Activated naive CD8-positive, alpha-beta T cell treated with anti-CD3 and anti-CD28 coated beads for 36 hours (primary cell): ENCODE data around the gene MSRB1. TPM values are rescaled to one million over a fixed set of nuclear protein-coding genes. Genes with fewer than 3 reads are reported as not detected.
"Not testable (repeated sequence)": the region's sequence is repeated elsewhere in the genome, so short reads cannot be mapped to it uniquely, and the experiment has no call there.

Experiments
- DNase-seq: peaks from one replicate; pipeline ENCODE4 v3.0.0; 2021
- H3K27ac Mint-ChIP-seq: one replicate; pipeline ENCODE4 v1.8.0; 2022; ENCODE audit warnings: mild to moderate bottlenecking, moderate library complexity, mixed read lengths
- H3K27me3 Mint-ChIP-seq: one replicate; pipeline ENCODE4 v1.8.0; 2022; ENCODE audit warnings: mild to moderate bottlenecking, mixed read lengths
- H3K36me3 Mint-ChIP-seq: one replicate; pipeline ENCODE4 v1.8.0; 2021; ENCODE audit warnings: mild to moderate bottlenecking, mixed read lengths
- H3K4me1 Mint-ChIP-seq: one replicate; pipeline ENCODE4 v1.8.0; 2021; ENCODE audit warnings: mixed read lengths
- H3K4me3 Mint-ChIP-seq: one replicate; pipeline ENCODE4 v1.8.0; 2022; ENCODE audit warnings: mild to moderate bottlenecking, moderate library complexity, mixed read lengths
- H3K9me3 Mint-ChIP-seq: one replicate; pipeline ENCODE4 v1.8.0; 2022; ENCODE audit warnings: mixed read lengths
- total RNA-seq, 2 experiments: library from RNA; stranded (reverse); gene quantifications; one replicate each; pipeline ENCODE4 v1.2.3, GENCODE V29; 2021

Gene MSRB1
- total RNA-seq, 2 experiments from 2014 or later: 21.3 to 22.4 TPM

DNA sequence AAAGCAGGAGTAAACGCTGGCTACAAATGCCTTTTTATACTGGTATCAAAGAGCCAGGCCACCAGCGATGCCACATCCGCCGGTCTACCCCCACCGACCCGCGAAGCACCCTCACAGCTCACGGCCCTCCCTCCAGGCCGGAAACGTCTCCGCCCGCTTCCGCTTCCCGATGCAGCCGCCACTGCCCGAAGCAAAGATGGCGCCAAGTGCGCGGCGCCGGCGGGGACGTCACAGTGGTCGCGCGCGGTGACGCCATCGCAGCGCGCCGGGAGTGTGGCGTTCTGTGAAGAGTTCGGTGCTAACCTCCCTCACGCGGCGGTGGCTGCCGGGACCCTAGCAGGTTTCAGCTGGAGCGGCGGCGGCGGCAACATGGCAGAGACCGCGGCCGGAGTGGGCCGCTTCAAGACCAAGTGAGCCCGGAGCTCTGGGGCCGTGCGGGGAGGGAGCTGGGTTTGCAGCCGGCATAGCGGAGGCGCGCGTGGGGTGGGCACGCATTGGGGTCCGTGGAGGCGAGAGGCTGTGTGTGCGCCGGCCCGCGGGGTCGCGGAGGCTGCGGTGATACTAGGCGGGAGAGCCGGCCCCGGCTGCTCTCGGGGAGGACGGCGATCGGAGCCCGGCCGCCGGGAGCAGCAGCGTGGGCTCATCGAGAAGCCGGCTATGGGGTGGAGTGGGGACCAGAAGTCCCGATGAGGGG is 28.9 kb upstream of the MSRB1 start, which contains the start of gene TBL3:
Gene TBL3, plus strand, starts transcription at position 258 of the 694 bp plus-strand sequence. Its CDS starts 112 bp downstream, at position 370.
- peak within 1 kb of the TSS; percentile 92 for H3K27ac Mint-ChIP-seq
- no peaks in the 10 kb centered on the region for H3K9me3 Mint-ChIP-seq
- H3K4me3 Mint-ChIP-seq: peak within 1 kb of the TSS; percentile 88
- H3K36me3 Mint-ChIP-seq: peaks cover 28% of the 10 kb centered on the region
- peaks cover 17% of the 10 kb centered on the region for H3K4me1 Mint-ChIP-seq
- H3K27me3 Mint-ChIP-seq: no peaks in the 10 kb centered on the region
- peak; percentile 98 for DNase-seq

DNA sequence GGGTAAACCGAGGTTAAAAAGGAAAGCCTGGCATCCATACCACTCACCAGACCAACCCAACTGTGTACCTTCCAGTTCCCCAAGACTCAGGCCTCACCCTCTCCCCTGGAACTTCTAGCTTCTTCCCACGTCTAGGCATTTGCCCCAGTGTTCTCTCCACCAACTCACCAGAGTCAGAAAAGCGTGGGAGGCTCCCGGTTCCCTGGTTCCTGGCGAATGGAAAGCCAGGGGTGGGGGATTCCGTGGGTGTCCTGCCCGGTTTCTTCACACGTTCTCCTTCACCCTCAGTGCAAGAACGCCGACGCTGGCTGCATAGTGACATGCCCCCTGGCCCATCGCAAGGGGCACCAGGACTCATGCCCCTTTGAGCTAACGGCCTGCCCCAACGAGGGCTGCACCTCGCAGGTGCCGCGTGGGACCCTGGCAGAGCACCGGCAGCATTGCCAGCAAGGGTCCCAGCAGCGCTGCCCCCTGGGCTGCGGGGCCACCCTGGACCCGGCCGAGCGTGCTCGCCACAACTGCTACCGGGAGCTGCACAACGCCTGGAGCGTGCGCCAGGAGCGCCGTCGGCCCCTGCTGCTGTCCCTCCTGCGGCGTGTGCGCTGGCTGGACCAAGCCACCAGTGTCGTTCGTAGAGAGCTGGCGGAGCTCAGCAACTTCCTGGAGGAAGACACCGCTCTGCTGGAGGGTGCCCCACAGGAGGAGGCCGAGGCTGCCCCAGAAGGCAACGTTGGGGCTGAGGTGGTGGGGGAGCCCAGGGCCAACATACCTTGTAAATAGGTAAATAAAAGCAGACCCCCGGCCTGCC is 25.4 kb upstream of the MSRB1 start:
- peaks cover 25% of the 10 kb centered on the region for H3K4me1 Mint-ChIP-seq
- DNase-seq: no peak
- no peak overlapping the region for H3K4me3 Mint-ChIP-seq
- H3K9me3 Mint-ChIP-seq: no peaks in the 10 kb centered on the region
- H3K27ac Mint-ChIP-seq: no peak overlapping the region
- H3K36me3 Mint-ChIP-seq: peaks cover 35% of the 10 kb centered on the region
- peaks cover 8% of the 10 kb centered on the region for H3K27me3 Mint-ChIP-seq

DNA sequence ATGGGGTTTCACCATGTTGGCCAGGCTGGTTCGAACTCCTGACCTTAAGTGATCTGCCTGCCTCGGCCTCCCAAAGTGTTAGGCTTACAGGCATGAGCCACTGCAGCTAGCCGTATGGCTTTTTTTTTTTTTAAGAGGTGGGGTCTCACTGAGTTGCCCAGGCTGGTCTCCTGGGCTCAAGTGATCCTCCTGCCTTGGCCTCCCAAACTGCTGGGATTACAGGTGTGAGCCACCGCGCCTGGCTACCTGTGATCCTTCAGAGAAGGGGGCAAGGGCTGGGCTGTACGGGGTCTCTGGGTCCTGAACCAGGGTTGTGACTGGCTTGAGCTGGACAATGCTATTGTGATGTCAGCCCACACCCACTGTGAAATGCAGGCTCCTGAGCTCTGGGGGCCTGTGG is 23.5 kb upstream of the MSRB1 start, which contains the start of gene RNF151:
Gene RNF151, plus strand, starts transcription at position 397 of the 400 bp plus-strand sequence. CDS start 26 bp downstream, outside the sequence.
- Mint-ChIP-seq H3K36me3 (peaks cover 40% of the 10 kb centered on the region), H3K27ac (peak within 1 kb of the TSS; percentile 89), H3K4me3 (peak within 1 kb of the TSS; percentile 96), H3K9me3 (no peaks in the 10 kb centered on the region), H3K4me1 (peaks cover 29% of the 10 kb centered on the region), H3K27me3 (peaks cover 13% of the 10 kb centered on the region)
- DNase-seq: no peak

DNA sequence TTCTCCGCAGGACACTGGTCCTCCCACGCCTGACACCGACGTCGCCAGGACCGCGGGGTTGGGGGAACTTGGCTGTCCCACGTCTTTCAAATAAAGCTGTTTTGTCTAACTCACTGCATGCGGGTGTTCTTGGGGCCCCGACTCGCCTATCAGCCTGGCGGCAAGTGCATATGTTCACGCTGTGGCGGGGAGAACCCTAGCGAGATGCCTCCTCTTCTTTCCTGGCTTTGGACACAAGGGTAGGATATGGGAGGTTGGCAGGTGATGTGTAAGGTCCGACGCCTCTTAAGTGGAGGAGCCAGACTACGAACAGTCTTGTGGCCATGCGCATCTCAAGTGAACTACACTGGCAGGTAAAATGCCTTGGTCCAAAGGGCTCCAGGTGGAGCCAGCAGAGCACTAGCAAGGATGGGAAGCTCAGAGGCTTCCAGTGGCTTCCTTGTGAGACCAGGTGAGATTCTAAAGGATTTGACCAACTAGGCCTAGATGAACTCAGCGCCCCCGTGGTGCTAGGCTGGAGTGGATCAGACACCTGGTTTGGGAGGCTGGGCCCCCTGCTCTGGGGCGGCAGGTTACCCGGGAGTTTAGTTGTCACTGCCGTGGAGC is 22.5 kb upstream of the MSRB1 start:
- Mint-ChIP-seq H3K4me1 (peaks cover 34% of the 10 kb centered on the region), H3K9me3 (no peaks in the 10 kb centered on the region), H3K27me3 (peaks cover 20% of the 10 kb centered on the region), H3K27ac (peak overlapping the region; percentile 89), H3K36me3 (peaks cover 49% of the 10 kb centered on the region), H3K4me3 (peak overlapping the region; percentile 96)
- DNase-seq: no peak

DNA sequence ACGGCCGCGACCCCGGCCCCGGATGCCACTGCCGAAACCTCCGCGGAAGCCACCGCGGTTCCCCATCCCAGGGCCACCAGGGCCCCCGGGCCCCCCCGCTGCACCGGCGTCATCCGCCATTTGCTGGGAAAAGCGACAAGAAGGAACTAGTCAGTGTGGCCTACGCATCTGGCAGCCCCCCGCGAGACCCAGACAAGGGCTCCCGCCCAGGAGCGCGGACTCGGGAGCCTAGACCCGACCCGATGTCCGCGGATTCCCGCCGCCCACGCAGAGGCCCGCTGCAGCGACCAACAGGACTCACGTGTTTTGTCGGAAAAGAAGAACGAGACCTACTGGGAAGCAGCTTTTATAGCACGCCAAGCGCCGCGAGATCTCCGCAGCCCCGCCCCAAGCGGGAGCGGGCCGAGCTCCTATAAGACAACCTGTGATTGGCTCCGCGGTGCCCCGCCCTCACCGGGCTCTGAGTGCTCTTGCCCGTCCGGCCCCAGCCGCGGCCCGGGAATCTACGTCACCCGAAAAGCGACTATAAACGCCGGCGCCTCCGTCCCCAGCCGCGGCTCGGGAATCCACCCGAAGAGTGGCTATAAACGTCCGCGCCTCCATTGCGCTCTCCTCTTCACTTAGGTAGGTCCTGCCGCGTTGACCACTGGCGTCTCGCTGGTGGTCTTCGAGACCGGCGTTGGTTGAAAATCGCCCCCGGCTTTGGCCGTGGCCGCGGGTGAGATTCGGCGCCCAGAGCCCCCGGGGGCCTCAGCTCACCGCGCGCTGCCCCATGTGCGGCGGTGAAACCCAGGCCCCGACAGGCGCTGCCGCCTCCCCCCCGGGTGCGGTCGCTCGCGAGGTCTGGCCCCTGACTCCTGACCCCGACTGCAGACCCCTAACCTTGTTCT is 21.8 kb upstream of the MSRB1 start, which contains the start of gene RPS2:
Gene RPS2, minus strand, starts transcription at position 321 of the 890 bp plus-strand sequence. Its CDS starts 201 bp downstream, at position 120.
- Mint-ChIP-seq H3K9me3 (no peaks in the 10 kb centered on the region), H3K27ac (peak within 1 kb of the TSS; percentile 89), H3K4me3 (peak within 1 kb of the TSS; percentile 96), H3K27me3 (peaks cover 24% of the 10 kb centered on the region), H3K36me3 (peaks cover 56% of the 10 kb centered on the region), H3K4me1 (peaks cover 39% of the 10 kb centered on the region)
- peak; percentile 100 for DNase-seq

DNA sequence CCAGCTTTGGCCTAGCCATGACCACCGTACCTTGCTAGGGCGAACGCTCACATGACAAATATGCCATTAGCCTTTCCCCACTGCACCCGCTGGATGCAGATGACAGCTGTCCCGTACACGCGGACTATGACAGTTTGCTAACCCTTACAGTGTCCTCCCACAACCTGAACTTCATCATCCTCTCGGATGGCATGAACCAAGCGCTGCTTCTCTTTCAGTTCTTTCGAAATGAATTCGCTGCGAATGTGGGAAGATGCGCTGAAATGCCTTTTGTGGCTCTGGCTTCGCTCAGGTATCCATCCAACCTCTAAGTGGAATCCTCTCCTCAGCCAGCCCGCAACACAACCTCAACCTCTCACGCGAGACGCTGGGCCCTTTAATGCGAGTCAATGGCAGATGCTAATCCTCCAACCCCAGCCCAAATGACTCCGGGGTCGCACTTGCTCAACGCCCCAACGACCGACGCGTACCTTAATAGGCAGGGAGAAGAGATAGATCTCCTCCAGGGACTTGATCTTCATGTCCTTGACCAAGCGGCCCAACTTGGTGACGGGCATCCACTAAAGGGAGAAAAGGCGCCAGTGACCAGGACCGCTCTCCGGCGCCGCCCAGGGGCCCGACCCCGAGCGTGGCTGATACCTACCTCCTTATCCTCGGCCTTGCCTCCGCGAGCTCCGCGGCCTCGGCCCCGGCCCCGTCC is 21.0 kb upstream of the MSRB1 start:
- Mint-ChIP-seq H3K4me1 (peaks cover 42% of the 10 kb centered on the region), H3K4me3 (peak overlapping the region; percentile 96), H3K27ac (peak overlapping the region; percentile 89), H3K27me3 (peaks cover 24% of the 10 kb centered on the region), H3K36me3 (peaks cover 57% of the 10 kb centered on the region), H3K9me3 (no peaks in the 10 kb centered on the region)
- no peak for DNase-seq

DNA sequence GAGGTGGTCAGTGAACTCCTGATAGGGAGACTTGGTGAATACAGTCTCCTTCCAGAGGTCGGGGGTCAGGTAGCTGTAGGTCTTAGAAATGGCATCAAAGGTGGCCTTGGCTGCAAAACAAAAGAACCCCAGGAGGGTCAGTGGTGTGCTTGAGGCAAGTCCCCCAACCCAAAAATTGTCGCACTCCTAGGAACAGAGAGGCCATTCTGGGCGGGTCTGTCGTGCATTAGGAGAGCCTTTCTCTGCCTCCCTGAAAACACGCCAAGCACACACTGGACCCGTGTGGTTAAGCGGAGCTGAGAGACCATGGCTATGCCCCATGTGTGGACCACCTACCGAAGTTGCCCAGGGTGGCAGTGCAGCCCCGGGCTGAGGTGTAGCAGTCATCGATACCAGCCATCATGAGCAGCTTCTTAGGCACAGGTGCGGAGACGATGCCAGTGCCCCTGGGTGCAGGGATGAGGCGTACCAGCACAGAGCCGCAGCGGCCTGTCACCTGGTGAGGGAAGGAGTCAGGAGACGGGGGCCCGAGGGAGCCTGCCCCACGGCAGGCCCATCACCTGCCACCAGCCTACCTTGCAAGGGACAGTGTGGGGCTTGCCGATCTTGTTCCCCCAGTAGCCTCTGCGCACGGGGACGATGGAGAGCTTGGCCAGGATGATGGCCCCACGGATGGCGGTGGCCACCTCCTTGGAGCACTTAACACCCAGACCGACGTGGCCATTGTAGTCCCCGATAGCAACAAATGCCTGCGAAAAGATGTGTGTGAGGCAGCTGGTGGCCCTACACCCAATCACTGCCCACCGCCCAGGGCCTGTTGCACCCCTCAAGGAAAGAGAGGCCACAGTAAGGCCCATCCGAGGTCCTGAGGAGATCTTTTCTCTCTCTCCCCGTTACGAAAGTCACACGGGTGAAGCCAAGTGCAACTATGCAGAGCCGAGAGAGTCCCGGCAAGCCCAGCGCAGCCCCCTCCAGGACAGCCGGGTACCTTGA is 19.5 kb upstream of the MSRB1 start:
- Mint-ChIP-seq H3K4me1 (peaks cover 43% of the 10 kb centered on the region), H3K4me3 (peak overlapping the region; percentile 96), H3K27me3 (peaks cover 25% of the 10 kb centered on the region), H3K27ac (peak overlapping the region; percentile 89), H3K36me3 (peaks cover 57% of the 10 kb centered on the region)
- not testable (repeated sequence) for DNase-seq, H3K9me3 Mint-ChIP-seq

DNA sequence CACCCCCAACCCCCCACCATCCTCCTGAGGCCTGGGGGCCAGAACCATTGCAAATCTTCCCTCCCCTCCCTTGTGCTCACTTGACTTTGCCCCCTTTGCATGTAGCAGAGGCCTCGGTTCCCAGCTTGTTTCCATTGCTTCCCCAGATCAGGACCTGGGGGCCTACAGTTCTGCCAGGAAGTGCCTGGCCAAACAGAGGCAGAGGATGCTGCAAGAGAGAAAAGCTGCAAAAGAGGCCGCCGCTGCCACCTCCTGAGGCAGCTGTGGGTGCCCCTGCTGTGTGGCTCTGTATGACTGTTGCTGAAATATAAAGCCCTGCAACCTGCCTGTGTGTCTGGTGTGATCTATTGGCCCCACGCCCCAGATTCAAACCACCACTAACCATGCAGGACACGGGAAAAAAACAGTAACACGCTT is 18.7 kb upstream of the MSRB1 start:
- Mint-ChIP-seq H3K27me3 (peaks cover 27% of the 10 kb centered on the region), H3K27ac (peak overlapping the region; percentile 89), H3K4me1 (peaks cover 42% of the 10 kb centered on the region), H3K4me3 (peak overlapping the region; percentile 96), H3K36me3 (peaks cover 57% of the 10 kb centered on the region), H3K9me3 (no peaks in the 10 kb centered on the region)
- DNase-seq: no peak

DNA sequence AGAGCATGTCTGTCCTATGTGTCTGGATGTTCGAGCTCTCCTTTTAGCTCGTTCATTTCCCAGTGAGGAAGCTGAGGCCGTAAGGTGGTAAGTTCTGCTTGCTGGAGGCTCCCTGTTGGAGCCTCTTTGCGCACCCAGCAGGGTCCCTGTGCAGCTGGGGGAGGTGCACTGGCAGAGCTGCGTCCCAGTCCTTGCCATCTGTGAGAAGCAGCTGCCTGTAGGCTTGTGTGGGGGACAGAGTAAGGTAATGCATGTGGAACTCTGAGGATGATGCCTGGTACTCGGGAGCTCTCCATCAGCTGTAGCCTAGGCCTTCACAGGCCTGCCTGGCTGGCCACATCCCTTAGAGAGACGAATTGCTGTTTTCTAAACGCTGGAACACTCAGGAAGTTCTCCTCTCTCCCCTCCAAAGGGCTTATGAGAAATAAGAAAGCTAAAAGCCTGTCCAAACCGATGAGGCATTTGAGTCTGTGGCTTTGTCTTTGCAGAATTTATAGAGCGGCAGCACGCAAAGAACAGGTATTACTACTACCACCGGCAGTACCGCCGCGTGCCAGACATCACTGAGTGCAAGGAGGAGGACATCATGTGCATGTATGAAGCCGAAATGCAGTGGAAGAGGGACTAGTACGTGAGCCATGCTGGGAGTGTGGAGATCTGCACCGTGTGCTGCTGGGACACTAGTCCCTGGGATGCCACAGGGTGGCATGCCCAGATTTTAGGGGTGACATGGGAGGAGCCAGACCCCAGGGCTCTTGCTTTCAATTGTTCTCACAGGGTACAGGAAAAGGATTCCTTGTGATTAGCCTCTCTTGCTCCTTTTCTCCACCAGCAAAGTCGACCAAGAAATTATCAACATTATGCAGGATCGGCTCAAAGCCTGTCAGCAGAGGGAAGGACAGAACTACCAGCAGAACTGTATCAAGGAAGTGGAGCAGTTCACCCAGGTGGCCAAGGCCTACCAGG is 17.9 kb upstream of the MSRB1 start:
- Mint-ChIP-seq H3K4me1 (peaks cover 42% of the 10 kb centered on the region), H3K27ac (peak overlapping the region; percentile 90), H3K27me3 (peaks cover 27% of the 10 kb centered on the region), H3K36me3 (peaks cover 56% of the 10 kb centered on the region), H3K9me3 (no peaks in the 10 kb centered on the region), H3K4me3 (peak overlapping the region; percentile 92)
- DNase-seq: peak; percentile 49

DNA sequence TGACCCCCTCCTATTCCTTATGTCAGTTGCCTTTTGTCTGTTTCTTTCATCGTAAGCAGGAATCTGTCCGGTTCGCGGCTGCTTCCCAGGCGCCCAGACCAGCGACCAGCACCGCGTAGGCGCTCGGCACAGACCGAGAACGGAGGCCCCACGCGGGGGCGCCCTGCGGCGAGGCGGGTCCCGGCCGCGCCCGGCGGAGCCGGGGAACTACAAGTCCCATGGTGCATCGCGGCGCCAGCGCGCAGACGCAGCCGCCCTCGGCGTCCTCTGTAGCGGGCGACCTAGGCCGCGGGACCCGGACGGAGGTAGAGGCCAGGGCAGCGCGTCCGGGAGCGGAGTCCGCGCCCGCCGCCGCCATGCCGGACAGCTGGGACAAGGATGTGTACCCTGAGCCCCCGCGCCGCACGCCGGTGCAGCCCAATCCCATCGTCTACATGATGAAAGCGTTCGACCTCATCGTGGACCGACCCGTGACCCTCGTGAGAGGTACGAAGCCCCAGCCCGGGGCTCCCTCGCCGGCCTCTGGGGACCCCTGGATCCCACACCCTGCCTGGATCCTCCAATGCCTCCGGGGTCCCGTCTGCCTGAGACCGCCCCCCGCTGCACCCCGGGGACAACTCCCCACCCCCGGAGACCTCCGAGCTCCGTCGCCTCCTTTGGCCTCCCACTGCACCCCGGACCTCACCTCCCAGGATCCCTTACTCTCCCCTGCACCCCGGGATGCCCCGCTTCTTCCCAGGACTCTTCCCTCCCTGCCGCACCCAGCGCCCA is 16.5 kb upstream of the MSRB1 start, which contains the start of gene NDUFB10:
Gene NDUFB10, plus strand, starts transcription at position 270 of the 771 bp plus-strand sequence. Its CDS starts 87 bp downstream, at position 357.
- peak; percentile 94 for DNase-seq
- Mint-ChIP-seq H3K27ac (peak within 1 kb of the TSS; percentile 90), H3K9me3 (no peaks in the 10 kb centered on the region), H3K27me3 (peaks cover 27% of the 10 kb centered on the region), H3K4me1 (peaks cover 40% of the 10 kb centered on the region), H3K36me3 (peaks cover 45% of the 10 kb centered on the region), H3K4me3 (peak within 1 kb of the TSS; percentile 92)

DNA sequence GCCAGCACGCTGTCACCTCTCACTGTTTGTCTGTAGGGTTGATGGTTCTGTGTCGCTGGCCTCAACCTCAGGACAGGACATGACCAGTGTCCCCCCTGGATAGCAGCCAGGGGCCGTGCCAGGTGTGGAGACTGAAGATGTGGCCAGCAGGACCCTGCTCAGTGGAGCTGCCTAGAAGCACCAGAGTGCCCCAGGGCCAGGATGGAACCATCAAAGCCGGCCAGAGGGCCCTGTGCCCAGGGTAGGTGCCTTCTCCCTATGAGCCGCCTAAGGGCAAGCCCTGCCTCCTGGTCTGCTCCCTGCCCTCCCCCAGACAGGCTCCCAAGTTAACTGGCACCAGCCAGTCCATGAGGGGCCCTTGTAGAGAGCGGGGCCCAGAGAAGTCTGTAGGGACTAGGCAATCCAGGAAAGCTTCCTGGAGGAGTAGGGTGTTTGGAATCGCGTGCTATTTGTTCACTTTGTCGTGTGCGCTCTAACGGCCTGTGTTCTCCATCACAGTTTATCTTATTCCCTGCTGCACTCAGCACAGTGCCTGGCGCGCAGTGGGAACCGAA is 15.8 kb upstream of the MSRB1 start:
- H3K9me3 Mint-ChIP-seq: no peaks in the 10 kb centered on the region

More for the DNA sequence above, 15.8 kb upstream of the MSRB1 start:
- Mint-ChIP-seq H3K27me3 (peaks cover 23% of the 10 kb centered on the region), H3K4me3 (peak overlapping the region; percentile 92), H3K27ac (peak overlapping the region; percentile 58), H3K4me1 (peaks cover 36% of the 10 kb centered on the region), H3K36me3 (peaks cover 39% of the 10 kb centered on the region)
- no peak for DNase-seq
